Cerebellar cortex (tissue), 1 donor: ENCODE measurements around the gene LMX1A.

Experiments used
- DNase-seq: peaks from one replicate; pipeline ENCODE4 v3.0.0-alpha.2; 2015; ENCODE audit warnings: low spot score

LMX1A gene

GRCh38 chr1:165325460-165326203, 30.9 kb downstream of the LMX1A start:
- DNase-seq = no peak

GRCh38 chr1:165324050-165324449, 32.5 kb downstream of the LMX1A start:
- DNase-seq = no peak

DNA sequence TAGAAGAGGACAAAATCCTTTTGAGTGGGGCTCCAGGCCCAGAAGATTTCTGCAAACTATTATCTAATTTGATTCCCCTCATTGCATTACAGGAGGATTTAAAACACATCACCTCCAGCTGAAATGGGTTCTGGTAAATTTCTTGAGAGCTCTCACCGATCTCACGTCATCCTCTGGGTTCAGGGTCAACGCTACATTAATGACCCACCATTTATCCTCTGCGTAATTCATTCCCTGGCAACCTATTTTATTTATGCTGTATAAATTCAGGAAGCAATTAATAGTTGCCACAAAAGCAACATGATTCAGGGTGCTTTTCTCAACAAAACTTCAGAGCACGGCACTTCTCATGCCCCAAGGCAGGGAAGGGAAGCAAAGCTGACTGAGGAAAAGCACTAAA, 38.9 kb downstream of the LMX1A start:
- DNase-seq = no peak

DNA sequence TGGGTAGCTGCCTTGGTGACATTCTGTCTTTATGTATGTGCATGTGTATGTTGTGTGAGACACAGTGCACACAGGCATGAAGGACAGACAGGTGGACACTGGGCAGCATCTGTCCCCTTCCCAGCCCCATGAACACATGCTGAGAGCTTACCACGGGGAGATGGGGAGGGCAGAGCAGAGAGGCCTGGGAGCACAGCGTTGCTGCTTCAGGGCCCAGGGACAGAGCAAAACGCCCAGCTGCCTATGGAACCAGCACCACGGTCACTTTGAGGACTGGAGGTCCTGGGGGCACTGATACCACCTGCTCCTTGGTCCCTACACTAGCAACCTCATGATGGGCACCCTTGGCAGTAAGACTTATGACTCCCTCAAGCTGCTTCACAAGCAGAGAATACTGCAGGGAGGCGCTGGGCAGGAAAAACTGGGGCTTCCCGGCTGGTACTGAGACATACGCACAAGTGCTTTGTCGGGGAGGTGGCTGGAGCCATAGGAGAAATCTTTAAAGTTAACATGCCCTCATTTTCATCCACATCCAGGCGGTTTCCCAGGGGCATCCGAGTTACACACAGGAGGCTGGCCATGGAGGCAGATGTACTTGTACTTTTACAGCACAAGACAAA, 40.3 kb downstream of the LMX1A start:
- DNase-seq = no peak

DNA sequence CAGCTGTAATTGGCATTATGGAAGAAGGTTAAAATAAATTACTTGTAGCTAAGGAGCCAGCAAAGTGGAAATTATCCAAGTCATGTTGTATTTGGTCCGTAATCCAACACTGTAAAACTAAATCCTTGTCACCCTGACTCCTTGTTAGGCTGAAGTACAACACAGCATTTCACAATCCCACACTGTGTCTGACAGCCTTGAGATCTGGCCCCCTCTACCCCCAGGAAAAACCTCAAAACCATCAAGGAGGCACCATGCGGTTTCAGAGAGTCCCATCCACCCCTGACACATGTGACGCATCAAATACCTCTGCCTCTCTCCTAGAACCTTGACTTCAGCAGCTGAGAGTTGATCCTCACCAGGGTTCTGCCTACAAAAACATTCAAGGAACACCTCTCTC, 41.0 kb downstream of the LMX1A start:
- DNase-seq = no peak

- DNase-seq = no peak
Measured at GRCh38 chr1:165313903-165314302, 42.6 kb downstream of the LMX1A start.

DNA sequence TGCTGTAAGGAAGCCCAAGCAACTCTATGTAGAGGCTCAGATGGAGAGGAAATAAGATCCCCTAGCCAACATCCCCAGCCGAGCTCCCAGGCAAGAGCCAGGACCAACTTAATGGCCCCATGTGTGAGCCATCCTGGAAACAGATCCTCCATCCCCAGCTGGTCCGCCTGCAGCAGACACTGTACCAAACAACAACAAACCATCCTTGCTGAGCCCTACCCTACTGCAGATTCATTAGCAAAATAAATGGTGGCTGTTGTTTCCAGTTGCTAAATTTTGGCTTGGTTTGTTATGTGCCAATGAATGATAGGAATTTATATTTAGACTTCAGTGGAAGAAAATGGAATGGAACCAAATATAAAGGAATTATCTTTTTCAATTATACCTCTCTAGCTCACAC, 43.9 kb downstream of the LMX1A start:
- no peak for DNase-seq

GRCh38 chr1:165306543-165307434, 49.7 kb downstream of the LMX1A start:
- no peak for DNase-seq

DNA sequence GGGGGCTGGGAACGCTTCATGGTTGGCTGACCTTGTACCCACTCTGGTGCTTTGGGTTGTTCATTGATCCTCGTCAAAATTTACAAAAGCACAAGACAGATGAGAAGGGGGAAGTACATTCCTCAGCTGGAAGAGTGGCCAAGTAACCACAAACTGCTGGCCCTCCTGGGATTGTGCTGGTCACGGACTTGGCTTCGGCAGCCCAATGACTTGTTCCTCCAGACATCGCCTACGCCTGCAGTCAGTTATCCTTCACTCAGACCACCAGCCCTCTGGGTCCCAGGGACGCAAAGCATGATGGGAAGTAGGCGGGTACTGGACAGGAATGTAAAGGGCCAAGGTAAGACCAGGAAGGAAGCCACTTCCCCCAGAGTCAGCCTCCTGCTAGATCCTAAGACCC, 53.1 kb downstream of the LMX1A start:
- no peak for DNase-seq

DNA sequence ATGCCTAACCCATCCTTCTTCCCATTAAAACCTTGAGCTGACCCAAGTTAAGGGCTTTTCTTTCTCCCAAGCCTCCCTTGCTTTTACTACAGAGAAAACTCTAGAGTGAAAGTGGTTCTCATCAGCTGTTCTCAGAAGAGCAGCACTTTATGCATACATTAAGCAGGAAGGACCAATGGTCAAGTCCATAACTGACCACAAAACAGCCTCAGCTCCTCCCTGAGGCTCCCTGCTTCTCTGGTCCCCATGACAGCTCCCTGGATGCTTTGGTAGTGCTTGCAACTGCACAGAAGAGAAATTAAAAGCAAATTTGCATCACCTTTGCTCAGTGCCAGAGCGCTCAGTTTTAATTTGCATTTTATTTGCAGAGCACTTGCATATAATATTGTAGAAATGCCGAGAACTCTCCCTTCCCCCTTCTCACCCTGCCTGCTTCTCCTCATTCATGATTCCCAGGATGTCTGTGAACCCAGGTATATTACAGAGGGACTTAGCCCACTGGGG, 56.1 kb downstream of the LMX1A start:
- no peak for DNase-seq

- peak; percentile 53 for DNase-seq
Measured at GRCh38 chr1:165298203-165298820, 58.2 kb downstream of the LMX1A start.

- DNase-seq = no peak
Measured at GRCh38 chr1:165296205-165296604, 60.3 kb downstream of the LMX1A start.

DNA sequence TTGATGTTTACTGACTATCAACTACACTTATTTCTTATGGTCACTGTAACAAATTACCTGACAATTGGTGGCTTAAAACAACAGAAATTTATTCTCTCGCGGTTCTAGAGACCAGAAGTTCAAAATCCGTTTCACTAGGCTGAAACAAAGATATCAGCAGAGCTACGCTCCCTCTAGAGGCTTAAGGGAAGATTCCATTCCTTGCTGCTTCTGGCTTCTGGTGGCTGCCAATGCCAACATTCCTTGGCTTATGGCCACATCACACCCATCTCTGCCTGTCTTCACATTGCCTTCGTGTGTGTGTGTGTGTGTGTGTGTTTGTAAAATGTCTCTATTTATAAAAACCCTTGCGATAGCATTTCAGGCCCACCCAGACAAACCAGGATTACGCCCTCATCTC, 66.4 kb downstream of the LMX1A start:
- DNase-seq = no peak

GRCh38 chr1:165289556-165289955, 67.0 kb downstream of the LMX1A start:
- DNase-seq = no peak

DNA sequence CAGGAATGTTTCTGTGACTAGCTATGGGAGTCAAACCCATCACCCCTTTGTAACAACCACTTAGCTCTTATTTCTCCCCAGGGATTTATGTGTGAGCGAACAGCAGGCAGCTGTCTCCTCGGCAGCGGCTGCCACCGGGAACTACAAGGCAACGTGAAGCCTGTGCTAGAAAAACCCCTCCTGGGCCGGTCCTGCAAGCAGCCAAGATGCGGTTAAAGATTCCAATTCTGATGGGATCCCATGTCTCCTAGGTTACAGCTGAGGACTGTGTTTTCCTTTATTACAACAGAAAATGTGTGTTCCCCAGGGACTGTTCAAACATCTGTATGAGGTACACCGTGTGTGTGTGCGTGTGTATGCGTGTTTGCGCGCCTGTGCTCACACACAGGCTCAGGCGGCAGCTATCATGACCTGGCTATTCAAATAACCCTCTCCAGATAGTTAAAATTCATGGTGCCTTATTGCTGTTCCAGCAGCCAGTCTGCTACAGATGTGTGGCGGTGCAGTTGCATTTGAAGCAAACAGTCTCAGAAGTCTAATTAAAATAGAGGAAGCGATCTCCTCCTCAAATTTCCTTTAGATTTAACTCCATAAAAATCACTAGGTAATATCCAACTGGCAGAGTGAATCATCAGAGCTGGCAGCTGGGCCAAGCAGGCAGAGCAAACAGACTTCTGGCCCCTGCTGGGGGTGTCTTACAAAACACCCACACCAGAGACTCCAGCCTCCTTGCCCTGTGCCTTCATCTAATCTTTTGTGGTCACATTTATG, 68.0 kb downstream of the LMX1A start:
- DNase-seq = no peak

DNA sequence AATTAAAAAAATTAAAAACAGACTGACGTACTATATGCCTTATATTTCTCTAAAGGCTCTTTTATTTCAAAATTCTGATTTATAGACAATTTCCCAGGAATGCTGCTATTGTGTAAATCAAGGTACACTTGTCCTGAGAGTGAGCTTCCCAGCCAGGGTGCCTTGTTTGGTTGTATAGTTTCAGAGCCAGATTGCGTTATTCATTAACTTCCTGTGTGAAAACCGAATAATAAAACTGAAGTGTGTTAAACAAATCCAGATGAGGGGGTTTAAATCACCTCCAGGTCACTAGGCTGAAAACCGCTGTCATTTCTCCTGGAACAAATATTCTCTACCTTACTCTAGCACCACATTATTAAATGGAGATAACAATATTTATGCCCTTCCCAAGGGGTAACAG, 68.7 kb downstream of the LMX1A start:
- DNase-seq = no peak

DNA sequence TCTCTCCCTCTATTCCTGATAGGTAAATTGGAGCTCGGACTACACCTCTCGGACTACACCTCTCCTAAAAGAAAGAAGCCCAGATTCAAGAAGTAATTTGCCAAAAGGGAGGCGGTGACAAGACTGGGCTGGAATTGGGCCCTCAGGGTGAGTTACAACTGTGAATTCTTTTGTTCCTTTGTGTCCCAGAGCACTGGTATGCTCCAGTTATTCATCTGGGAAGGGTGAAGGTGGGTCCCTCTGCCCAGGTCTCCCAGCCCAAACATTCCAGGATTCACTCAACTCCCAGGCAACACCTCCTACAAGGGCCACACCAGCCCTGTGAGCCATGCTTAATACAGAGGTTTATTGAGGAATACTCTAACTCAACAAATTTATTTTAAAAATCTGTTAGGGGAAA, 69.2 kb downstream of the LMX1A start:
- no peak for DNase-seq

- no peak for DNase-seq
Measured at GRCh38 chr1:165284454-165284853, 72.1 kb downstream of the LMX1A start.

DNA sequence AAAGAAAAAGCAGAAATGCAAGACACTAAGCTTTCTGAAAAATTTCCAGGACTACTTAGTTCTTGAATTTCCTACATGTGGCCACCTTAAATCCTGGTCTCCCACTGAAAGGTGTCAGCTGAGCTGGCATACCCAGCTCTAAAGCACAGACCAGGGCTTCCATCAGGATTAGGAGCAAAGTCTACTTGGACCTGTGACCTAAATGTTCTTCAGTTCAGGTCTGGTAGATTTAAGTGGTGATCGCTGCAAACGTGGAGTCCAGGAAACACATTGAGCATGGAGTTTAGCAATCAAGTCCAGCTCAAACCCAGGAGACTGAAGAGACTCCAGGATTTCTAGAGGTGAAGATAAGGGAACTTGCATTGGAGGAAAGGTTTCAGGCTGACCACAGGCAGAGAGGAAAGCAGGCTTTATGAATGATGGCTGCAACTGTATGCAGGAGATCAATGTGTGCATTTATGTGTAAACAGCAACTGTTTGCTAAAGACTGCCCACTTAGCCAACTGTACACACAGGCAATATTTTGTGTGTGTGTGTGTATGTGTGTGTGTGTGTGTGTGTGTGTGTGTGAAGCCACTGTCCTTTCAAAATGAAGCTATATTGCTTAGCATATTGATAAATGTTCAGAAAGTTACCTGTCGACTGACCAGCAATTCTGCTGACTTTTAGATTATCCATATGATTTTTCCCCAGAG, 75.2 kb downstream of the LMX1A start:
- no peak for DNase-seq

DNA sequence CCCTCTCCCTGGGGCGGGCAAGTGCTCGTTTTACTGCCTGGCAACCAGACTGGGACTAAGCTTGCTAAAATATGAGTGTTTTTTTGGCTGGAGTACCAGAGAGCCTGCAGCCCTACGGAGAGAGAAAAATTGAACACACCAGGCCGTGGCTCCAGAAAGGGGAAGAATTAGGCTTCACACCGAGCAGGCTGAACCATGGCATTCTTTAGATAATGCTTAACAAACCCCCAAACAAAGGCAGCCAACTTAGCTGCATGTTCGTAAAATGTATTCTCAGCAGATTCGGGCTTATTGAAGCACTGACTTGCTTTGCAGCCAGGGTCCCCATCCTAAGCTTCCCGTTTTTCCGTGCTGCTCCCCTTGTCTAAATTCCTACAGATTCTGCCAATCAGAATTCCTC, 76.6 kb downstream of the LMX1A start:
- DNase-seq = peak; percentile 26

DNA sequence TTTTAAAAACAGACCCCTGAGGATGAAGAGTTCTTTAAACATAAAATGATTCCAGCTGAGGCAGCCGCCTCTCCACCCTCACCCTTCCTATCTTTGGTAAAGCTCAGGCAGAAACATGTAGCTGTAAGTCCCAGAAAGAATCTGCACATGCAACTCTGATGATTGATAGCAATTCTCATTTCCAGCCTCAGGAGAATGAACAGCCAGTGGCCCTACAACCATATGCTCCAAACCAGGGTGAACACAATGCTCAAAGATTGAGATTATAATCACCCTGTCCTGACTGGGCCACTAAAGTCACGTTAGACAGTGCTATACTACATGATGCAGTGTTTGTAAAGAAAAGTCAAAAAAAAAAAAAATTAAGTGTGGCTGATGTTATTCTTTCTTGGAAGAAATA, 80.2 kb downstream of the LMX1A start:
- DNase-seq = no peak
